GM12878 (cell line): ENCODE measurements around the gene KLRK1. TPM values are rescaled to one million over a fixed set of nuclear protein-coding genes. Genes with fewer than 3 reads are reported as not detected.

Experiments used
- ATAC-seq: fragments of 200-7000 bp; cut with Tn5 transposase; 3 replicates; pipeline ENCODE4 v1.9.1; 2020; ENCODE audit warnings: mild to moderate bottlenecking, moderate library complexity
- BruUV-seq: library from RNA; stranded (reverse); fragments of 400-500 nt; replicated peaks from 2 replicates; lab custom pipeline; 2021; lab: Mats Ljungman, UMichigan
- CTCF ChIA-PET: fragments of 300-600 bp; sonication (Branson Sonifier 250); formaldehyde crosslinking; extraction: SDS; loops from one replicate; lab custom pipeline; 2021; ENCODE audit warnings: inconsistent platforms; lab: Yijun Ruan, JAX
- POLR2A ChIA-PET: fragments of 350-600 bp; formaldehyde crosslinking; extraction: SDS; loops from one replicate; lab custom pipeline; 2021; ENCODE audit warnings: inconsistent platforms; lab: Charles Lee
- RAD21 ChIA-PET: fragments of 300-600 bp; sonication (Branson Sonifier 250); formaldehyde crosslinking; loops from one replicate; lab custom pipeline; 2023; ENCODE audit warnings: antibody characterized with exemption; ENCODE audit not compliant: unreplicated experiment; lab: Charles Lee
- SMC1A ChIA-PET: fragments of 300-600 bp; sonication (Branson Sonifier 250); formaldehyde crosslinking; loops from one replicate; lab custom pipeline; 2023; ENCODE audit not compliant: unreplicated experiment, uncharacterized antibody; lab: Charles Lee
- DNase-seq: peaks from one replicate; pipeline ENCODE4 v3.0.0-alpha.2; 2011; ENCODE audit warnings: low read depth, low spot score
- FAIRE-seq: peaks from 3 replicates; lab custom pipeline; 2011; peaks lifted over from hg19 to GRCh38; lab: Jason Lieb, UNC
- H2AFZ ChIP-seq: 2 replicates; pipeline ENCODE4 v1.6.0; 2011; ENCODE audit warnings: low read depth, low read length, control low read depth; ENCODE audit not compliant: control insufficient read depth
- H3K27ac ChIP-seq: 2 replicates; pipeline ENCODE4 v1.5.1; 2011; ENCODE audit warnings: control low read depth; ENCODE audit not compliant: control insufficient read depth, insufficient read depth
- H3K27me3 ChIP-seq, 2 experiments: replicated peaks in 1 of 2; 2 replicates each; pipeline versions ENCODE4 v1.6.0 to v1.6.1; 2011; ENCODE audit warnings: low read length in 1 of 2; ENCODE audit not compliant: control insufficient read depth in 2 of 2, insufficient read depth in 2 of 2
- H3K36me3 ChIP-seq, 2 experiments: 2 replicates each; pipeline ENCODE4 v1.5.1; 2011; ENCODE audit warnings: low read length in 1 of 2; ENCODE audit not compliant: control insufficient read depth in 2 of 2, insufficient read depth in 2 of 2
- H3K4me1 ChIP-seq: 2 replicates; pipeline ENCODE4 v1.6.1; 2011; ENCODE audit warnings: mild to moderate bottlenecking, low read length, moderate library complexity, mixed read lengths; ENCODE audit not compliant: control insufficient read depth, insufficient read depth
- H3K4me2 ChIP-seq: 2 replicates; pipeline ENCODE4 v1.6.0; 2011; ENCODE audit warnings: control low read depth; ENCODE audit not compliant: control insufficient read depth, insufficient read depth
- H3K4me3 ChIP-seq: fragments of 200-600 bp; sonication (generic); 2 replicates; pipeline ENCODE4 v1.5.1; 2016
- H3K79me2 ChIP-seq: 2 replicates; pipeline ENCODE4 v1.6.0; 2011; ENCODE audit warnings: low read length; ENCODE audit not compliant: control insufficient read depth, insufficient read depth
- H3K9ac ChIP-seq: 2 replicates; pipeline ENCODE4 v1.8.0; 2011; ENCODE audit warnings: low read length, control low read depth, mixed read lengths; ENCODE audit not compliant: control insufficient read depth, insufficient read depth
- H3K9me3 ChIP-seq: replicated peaks from 3 replicates; pipeline ENCODE4 v1.5.1; 2011; ENCODE audit warnings: mild to moderate bottlenecking, low read length; ENCODE audit not compliant: control insufficient read depth, insufficient read depth
- H4K20me1 ChIP-seq: 2 replicates; pipeline ENCODE4 v1.6.0; 2011; ENCODE audit not compliant: control insufficient read depth, insufficient read depth
- CBX5 ChIP-seq: sonication (generic); IDR thresholded peaks from 2 replicates; pipeline ENCODE4 v1.6.1; 2016; ENCODE audit warnings: low read depth, moderate library complexity, mild to moderate bottlenecking, inconsistent platforms
- FOXM1 ChIP-seq: IDR thresholded peaks from 2 replicates; pipeline ENCODE4 v1.6.1; 2012; ENCODE audit warnings: low read depth, mild to moderate bottlenecking, inconsistent platforms, low read length, moderate library complexity
- IKZF1 ChIP-seq: fragments of 450-650 bp; conservative IDR thresholded peaks from 2 replicates; pipeline ENCODE4 v1.6.1; 2017; ENCODE audit warnings: antibody characterized with exemption, mild to moderate bottlenecking
- POLR2AphosphoS5 ChIP-seq: IDR thresholded peaks from 2 replicates; pipeline ENCODE4 v1.6.1; 2011; ENCODE audit warnings: mild to moderate bottlenecking, low read length, inconsistent platforms
- RCOR1 ChIP-seq: conservative IDR thresholded peaks from 2 replicates; pipeline ENCODE4 v1.6.1; 2012; ENCODE audit warnings: low read depth, low read length, improper control_type of control experiment
- RFX5 ChIP-seq: IDR thresholded peaks from 2 replicates; pipeline ENCODE4 v1.6.1; 2011; ENCODE audit warnings: low read depth, low read length, improper control_type of control experiment
- RUNX3 ChIP-seq: IDR thresholded peaks from 2 replicates; pipeline ENCODE4 v1.6.1; 2012; ENCODE audit warnings: low read length, inconsistent platforms
- SMC3 ChIP-seq: IDR thresholded peaks from 2 replicates; pipeline ENCODE4 v1.6.1; 2011; ENCODE audit warnings: low read length, improper control_type of control experiment, borderline replicate concordance
- STAT1 ChIP-seq: fragments of 450-650 bp; conservative IDR thresholded peaks from 2 replicates; pipeline ENCODE4 v1.6.1; 2014; ENCODE audit warnings: antibody characterized with exemption, mild to moderate bottlenecking
- SUPT20H ChIP-seq: IDR thresholded peaks from 2 replicates; pipeline ENCODE4 v1.6.1; 2011; ENCODE audit warnings: low read depth, mild to moderate bottlenecking, low read length, moderate library complexity, borderline replicate concordance; ENCODE audit not compliant: control insufficient read depth
- YBX1 ChIP-seq: fragments of 450-650 bp; IDR thresholded peaks from 2 replicates; pipeline ENCODE4 v1.6.1; 2016; ENCODE audit warnings: antibody characterized with exemption
- ZNF384 ChIP-seq: IDR thresholded peaks from 2 replicates; pipeline ENCODE4 v1.6.1; 2012; ENCODE audit warnings: low read depth, mild to moderate bottlenecking, low read length, improper control_type of control experiment, borderline replicate concordance
- ZNF622 ChIP-seq: fragments of 450-650 bp; IDR thresholded peaks from 2 replicates; pipeline ENCODE4 v1.6.1; 2017; ENCODE audit warnings: mild to moderate bottlenecking, inconsistent platforms
- in situ Hi-C: fragments of 300-500 bp; cut with MboI; formaldehyde crosslinking; loops from 9 replicates; pipeline ENCODE4 v1.14.3; 2018; ENCODE audit warnings: mixed read lengths
- intact Hi-C: fragments of 100-400 bp; cut with micrococcal nuclease; formaldehyde crosslinking; loops from one replicate; pipeline ENCODE4 v1.14.2; 2022; ENCODE audit not compliant: unreplicated experiment
- polyA plus RNA-seq, 11 experiments: library from polyadenylated mRNA; depleted of rRNA in 4 of 11; unstranded in 6 of 11; stranded (reverse) in 5 of 11; fragments of >200 nt; fragmentation: Nextera tagmentation in 4 of 11; fragmentation: Illumina TruSeq in 1 of 11; extraction: Ambion mirVana in 4 of 11; extraction: Trizol in 1 of 11; gene quantifications; 1 replicate in 1 of 11; 2 replicates in 10 of 11; pipeline versions ENCODE4 v1.2.1 to v1.2.3, GENCODE V29; 2011 to 2016; ENCODE audit warnings: inconsistent platforms in 2 of 11, missing spikeins in 2 of 11, low read depth in 1 of 11
- total RNA-seq, 4 experiments: library from RNA; depleted of rRNA in 3 of 4; stranded (reverse); fragments of >200 nt in 3 of 4; fragmentation: Illumina TruSeq in 1 of 4; extraction: Trizol in 1 of 4; gene quantifications; 2 replicates each; pipeline versions ENCODE4 v1.2.1 to v1.2.3, GENCODE V29; 2013 to 2021
- TF ChIP-seq, protein P1 (sequence below): IDR thresholded peaks from 2 replicates; pipeline ENCODE4 v1.6.1; 2012; ENCODE audit warnings: improper control_type of control experiment, low read depth, low read length; ENCODE audit not compliant: insufficient replicate concordance
- TF ChIP-seq, protein P2 (sequence below): IDR thresholded peaks from 2 replicates; pipeline ENCODE4 v1.6.1; 2011; ENCODE audit warnings: low read depth, low read length, improper control_type of control experiment, borderline replicate concordance
- TF ChIP-seq, protein P3 (sequence below): fragments of 450-650 bp; IDR thresholded peaks from 2 replicates; pipeline ENCODE4 v1.6.1; 2016; ENCODE audit warnings: mild to moderate bottlenecking

KLRK1 gene
- total and polyA plus RNA-seq, 10 of the 15 experiments (the other 5 are each of a cell fraction or from before 2014, with no cell fraction given) = 0.27 to 2.0 (median 0.99) TPM

DNA sequence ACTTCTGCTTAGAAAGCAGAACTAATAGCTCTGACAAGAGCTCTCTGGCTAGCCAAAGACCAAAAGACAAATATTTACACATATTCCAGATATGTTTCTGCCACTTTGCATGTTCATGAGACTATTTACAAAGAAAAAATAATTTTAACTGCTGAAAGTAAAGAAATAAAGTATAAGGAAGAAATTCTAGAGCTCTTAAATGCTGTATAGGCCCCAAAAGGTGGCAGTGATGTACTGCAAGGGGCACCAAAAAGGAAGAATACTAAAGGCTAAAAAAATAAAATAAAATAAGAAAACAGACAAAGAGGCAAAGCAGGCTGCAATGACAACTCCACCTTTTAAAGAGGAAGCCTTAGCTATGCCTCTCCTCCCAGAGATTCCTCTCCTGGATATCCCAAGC is 23.0 kb downstream of the KLRK1 start:
- DNase-seq = no peak
- no TSS peak for BruUV-seq
- H3K9ac ChIP-seq = no peak overlapping the region
- no peak overlapping the region for H3K27ac ChIP-seq
- no peaks in the 10 kb centered on the region for H4K20me1 ChIP-seq
- H3K9me3 ChIP-seq = peaks cover 6% of the 10 kb centered on the region; the same call in 2 of the 3 replicates
- H3K79me2 ChIP-seq = no peaks in the 10 kb centered on the region
- no peaks in the 10 kb centered on the region for H3K27me3 ChIP-seq
- RAD21 ChIA-PET = interaction anchor here (1.0 to 6.0 kb wide), 15 partner anchors 19 to 383 kb away, joined by 3 to 75 read pairs (median 6); partner anchors contain the start of gene KLRC4
- H3K4me3 ChIP-seq = no peak overlapping the region
- no peak for FAIRE-seq
- ATAC-seq = no peak
- POLR2A ChIA-PET = interaction anchor here (1.0 to 4.1 kb wide), 4 partner anchors 24 to 45 kb away, joined by 3 to 20 read pairs (median 3); no protein-coding TSS in a partner anchor
- in situ Hi-C loops (no loop called here), intact Hi-C loops (no loop called here)
- H2AFZ ChIP-seq = no peak overlapping the region
- H3K4me2 ChIP-seq = no peak overlapping the region
- SMC1A ChIA-PET = interaction anchor here (0.6 to 6.5 kb wide), 17 partner anchors 9 to 1179 kb away, joined by 3 to 67 read pairs (median 4); partner anchors contain the start of gene KLRC4
- H3K4me1 ChIP-seq = peaks cover 18% of the 10 kb centered on the region
- H3K36me3 ChIP-seq = no peaks in the 10 kb centered on the region; a peak in 1 of 4 replicates
- CTCF ChIA-PET = interaction anchor here (0.8 to 4.0 kb wide), 19 partner anchors 20 to 569 kb away, joined by 3 to 35 read pairs (median 4); partner anchors contain the start of gene EIF2S3B
- no peak for TF ChIP-seq POLR2AphosphoS5
- 0 out of 2 replicates have a peak, but pooled peaks have one; percentile 35 for TF ChIP-seq CBX5
- no peak for TF ChIP-seq YBX1
- peak; percentile 21; the same call in 1 of the 2 replicates for TF ChIP-seq FOXM1
- no peak for TF ChIP-seq SUPT20H
- TF ChIP-seq SMC3 = peak; percentile 20; the same call in 1 of the 2 replicates
- no peak for TF ChIP-seq RUNX3
- no peak for TF ChIP-seq RCOR1
- no peak for TF ChIP-seq ZNF622
- TF ChIP-seq, protein P1, sequence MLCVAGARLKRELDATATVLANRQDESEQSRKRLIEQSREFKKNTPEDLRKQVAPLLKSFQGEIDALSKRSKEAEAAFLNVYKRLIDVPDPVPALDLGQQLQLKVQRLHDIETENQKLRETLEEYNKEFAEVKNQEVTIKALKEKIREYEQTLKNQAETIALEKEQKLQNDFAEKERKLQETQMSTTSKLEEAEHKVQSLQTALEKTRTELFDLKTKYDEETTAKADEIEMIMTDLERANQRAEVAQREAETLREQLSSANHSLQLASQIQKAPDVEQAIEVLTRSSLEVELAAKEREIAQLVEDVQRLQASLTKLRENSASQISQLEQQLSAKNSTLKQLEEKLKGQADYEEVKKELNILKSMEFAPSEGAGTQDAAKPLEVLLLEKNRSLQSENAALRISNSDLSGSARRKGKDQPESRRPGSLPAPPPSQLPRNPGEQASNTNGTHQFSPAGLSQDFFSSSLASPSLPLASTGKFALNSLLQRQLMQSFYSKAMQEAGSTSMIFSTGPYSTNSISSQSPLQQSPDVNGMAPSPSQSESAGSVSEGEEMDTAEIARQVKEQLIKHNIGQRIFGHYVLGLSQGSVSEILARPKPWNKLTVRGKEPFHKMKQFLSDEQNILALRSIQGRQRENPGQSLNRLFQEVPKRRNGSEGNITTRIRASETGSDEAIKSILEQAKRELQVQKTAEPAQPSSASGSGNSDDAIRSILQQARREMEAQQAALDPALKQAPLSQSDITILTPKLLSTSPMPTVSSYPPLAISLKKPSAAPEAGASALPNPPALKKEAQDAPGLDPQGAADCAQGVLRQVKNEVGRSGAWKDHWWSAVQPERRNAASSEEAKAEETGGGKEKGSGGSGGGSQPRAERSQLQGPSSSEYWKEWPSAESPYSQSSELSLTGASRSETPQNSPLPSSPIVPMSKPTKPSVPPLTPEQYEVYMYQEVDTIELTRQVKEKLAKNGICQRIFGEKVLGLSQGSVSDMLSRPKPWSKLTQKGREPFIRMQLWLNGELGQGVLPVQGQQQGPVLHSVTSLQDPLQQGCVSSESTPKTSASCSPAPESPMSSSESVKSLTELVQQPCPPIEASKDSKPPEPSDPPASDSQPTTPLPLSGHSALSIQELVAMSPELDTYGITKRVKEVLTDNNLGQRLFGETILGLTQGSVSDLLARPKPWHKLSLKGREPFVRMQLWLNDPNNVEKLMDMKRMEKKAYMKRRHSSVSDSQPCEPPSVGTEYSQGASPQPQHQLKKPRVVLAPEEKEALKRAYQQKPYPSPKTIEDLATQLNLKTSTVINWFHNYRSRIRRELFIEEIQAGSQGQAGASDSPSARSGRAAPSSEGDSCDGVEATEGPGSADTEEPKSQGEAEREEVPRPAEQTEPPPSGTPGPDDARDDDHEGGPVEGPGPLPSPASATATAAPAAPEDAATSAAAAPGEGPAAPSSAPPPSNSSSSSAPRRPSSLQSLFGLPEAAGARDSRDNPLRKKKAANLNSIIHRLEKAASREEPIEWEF = no peak
- no peak for TF ChIP-seq ZNF384
- TF ChIP-seq RFX5 = no peak
- TF ChIP-seq, protein P2, sequence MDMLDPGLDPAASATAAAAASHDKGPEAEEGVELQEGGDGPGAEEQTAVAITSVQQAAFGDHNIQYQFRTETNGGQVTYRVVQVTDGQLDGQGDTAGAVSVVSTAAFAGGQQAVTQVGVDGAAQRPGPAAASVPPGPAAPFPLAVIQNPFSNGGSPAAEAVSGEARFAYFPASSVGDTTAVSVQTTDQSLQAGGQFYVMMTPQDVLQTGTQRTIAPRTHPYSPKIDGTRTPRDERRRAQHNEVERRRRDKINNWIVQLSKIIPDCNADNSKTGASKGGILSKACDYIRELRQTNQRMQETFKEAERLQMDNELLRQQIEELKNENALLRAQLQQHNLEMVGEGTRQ = no peak
- no peak for TF ChIP-seq IKZF1
- TF ChIP-seq STAT1 = no peak
- TF ChIP-seq, protein P3, sequence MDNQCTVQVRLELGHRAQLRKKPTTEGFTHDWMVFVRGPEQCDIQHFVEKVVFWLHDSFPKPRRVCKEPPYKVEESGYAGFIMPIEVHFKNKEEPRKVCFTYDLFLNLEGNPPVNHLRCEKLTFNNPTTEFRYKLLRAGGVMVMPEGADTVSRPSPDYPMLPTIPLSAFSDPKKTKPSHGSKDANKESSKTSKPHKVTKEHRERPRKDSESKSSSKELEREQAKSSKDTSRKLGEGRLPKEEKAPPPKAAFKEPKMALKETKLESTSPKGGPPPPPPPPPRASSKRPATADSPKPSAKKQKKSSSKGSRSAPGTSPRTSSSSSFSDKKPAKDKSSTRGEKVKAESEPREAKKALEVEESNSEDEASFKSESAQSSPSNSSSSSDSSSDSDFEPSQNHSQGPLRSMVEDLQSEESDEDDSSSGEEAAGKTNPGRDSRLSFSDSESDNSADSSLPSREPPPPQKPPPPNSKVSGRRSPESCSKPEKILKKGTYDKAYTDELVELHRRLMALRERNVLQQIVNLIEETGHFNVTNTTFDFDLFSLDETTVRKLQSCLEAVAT = no peak
